ENCODE results near the gene POC5.
"Not testable (repeated sequence)": the region's sequence is repeated elsewhere in the genome, so short reads cannot be mapped to it uniquely, and the experiment has no call there.

The POC5 gene, protein sequence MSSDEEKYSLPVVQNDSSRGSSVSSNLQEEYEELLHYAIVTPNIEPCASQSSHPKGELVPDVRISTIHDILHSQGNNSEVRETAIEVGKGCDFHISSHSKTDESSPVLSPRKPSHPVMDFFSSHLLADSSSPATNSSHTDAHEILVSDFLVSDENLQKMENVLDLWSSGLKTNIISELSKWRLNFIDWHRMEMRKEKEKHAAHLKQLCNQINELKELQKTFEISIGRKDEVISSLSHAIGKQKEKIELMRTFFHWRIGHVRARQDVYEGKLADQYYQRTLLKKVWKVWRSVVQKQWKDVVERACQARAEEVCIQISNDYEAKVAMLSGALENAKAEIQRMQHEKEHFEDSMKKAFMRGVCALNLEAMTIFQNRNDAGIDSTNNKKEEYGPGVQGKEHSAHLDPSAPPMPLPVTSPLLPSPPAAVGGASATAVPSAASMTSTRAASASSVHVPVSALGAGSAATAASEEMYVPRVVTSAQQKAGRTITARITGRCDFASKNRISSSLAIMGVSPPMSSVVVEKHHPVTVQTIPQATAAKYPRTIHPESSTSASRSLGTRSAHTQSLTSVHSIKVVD

DNA sequence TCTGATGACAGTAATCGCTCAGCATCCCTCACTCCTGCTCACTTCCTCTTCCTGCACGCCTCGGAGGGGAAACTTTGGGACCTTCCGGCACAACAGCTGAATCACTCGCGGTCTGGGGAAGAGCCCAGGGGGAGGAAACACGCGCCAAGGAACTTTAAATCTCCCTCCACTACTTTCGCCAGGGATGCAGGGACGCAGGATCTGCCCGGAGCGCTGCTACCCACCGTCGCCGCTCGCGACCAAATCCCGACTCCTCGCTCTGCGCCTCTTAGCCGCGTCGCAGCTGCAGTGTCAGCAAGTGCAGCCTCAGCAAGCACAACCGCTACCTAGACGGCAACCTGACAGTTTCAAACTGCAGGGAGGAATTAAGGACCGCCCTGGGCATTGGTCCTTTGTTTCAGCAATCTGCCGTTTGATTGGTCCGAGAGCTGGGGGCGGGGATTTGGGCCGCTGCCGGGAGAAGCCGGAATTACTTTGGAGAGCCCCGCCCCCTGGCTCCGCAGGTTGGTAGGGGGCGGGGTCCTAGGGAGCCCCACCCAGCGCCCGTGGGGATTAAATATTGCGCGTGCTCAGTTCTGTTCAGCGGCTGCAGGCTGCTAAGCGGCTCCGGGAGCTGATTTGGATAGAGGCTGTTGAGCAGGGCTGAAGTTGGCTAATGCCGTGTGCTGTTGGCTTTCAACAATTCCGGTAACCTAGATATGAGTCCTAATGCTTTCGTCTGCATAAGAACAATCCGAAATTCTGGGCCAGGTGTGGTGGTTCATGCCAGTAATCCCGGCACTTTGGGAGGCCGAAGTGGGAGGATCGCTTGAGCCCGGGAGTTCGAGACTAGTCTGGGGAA is at the start of gene POC5:
TSS of gene POC5 (minus strand) at position 356 of the 841 bp plus-strand sequence. CDS start 4,500 bp downstream, outside the sequence.
- peak; percentile 99 for DNase-seq

DNA sequence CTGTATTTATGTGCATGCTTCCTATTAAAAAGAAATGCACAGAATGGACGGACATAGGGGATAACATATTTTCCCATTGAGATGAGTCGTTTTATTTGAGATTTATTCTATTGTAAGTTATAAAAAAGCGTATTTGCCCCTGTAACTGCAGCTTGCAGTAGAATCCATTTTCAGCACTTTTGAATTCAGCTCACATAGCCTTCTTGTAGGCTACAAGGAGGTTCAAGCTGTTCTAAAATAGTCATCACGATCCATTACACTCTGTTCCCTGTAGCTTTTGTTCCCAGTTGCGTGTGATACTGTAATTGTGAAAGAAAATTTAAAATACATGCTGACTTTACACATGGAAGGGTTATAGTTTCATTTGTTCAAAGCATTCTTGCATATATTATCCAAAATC is 40.9 kb upstream of the POC5 start:
- no peak for DNase-seq

DNA sequence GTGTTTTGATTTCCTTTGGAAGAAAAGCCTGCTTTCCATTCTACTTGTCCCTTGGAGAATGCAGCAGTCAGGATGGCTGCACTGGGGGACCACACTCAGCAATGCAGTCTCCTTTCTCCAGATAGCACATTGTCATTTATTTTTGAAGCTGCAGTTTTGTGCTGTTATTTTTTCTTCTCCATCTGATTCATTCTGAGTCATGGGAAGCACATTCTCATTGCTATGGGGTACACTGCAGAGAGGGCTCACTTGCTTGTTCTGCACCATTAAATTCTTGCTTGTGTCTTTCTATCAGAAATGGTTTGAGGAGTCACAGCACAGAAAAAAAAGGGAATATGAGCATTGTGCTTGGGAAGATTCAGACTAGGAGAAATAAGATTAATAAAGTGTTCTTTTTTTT is 39.7 kb upstream of the POC5 start:
- no peak for DNase-seq

DNA sequence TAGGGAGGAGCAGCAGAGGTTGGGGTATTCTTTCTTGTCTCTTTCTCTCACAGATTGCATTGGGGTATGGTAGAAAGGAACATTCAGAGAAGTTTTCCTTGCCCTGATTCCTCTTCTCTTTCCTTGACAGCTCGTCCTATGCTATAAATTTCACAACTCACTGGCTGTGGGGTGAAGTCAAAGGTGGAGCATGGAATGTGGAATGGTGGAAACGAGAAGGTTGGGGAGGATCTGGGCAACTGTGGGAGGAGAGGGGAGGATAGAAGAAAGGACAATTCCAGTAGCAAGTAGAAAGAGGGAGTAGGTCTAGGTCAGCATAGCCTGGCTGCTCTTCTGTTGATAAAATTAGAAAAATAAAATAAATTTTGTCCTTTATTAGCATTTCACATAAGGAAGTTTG is 39.0 kb upstream of the POC5 start:
- DNase-seq = no peak

DNA sequence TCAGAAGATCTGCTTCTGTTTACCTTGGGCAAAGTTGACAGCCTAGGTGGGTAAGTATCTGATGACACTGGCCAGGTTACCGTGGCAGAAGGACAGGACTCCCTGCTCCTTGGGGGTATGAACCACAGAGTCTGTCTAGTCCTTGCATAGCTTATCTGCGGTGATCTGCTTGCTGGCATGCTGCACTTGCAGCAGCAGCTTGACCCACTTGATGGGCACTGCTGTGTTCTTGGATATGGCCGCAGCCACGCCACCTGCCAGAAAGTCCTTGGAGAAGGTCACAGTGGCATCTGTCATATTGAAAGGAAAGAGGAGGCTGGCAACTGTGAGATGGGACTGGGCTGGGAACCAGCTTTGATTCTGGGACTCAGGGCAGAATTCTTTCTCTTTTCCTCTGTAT is 35.9 kb upstream of the POC5 start:
- DNase-seq = no peak

DNA sequence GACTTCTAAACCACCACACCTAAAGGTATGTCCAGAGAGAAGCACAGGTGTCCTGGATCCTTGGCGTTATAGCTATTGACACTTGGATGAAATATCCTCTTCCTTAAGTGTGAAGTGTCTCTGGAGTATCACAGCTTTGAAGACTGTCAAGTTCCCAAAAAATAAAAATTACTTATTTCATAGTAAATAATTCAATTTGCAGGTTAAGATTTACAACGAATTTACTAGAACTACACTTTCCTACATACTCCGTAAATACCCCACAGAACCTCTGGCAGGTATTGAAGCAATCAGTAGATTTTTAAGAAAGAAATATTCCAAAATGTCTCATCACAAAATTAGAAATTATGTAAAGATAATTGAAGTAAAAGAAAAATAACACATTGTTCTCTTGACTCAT is 27.1 kb upstream of the POC5 start:
- DNase-seq = no peak

DNA sequence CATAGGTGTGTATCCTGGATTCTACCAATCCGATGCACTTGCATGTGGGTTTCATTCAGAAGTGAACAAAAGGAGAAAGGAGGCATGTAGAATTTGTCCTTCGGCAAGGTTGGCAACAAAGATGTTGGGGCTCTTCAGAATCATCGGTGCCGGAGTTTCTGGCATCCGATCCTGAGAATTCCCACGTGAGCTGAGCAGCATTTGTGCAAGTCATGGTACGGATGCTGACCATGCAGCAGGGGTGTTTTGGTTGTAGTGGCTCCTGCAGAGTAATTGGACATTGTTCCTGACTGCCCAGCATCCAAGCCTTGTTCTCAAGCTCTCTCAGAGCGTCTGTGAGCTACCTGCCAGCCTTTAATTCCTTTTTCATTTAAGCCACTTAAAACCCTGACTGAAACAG is 19.0 kb upstream of the POC5 start:
- DNase-seq = no peak

DNA sequence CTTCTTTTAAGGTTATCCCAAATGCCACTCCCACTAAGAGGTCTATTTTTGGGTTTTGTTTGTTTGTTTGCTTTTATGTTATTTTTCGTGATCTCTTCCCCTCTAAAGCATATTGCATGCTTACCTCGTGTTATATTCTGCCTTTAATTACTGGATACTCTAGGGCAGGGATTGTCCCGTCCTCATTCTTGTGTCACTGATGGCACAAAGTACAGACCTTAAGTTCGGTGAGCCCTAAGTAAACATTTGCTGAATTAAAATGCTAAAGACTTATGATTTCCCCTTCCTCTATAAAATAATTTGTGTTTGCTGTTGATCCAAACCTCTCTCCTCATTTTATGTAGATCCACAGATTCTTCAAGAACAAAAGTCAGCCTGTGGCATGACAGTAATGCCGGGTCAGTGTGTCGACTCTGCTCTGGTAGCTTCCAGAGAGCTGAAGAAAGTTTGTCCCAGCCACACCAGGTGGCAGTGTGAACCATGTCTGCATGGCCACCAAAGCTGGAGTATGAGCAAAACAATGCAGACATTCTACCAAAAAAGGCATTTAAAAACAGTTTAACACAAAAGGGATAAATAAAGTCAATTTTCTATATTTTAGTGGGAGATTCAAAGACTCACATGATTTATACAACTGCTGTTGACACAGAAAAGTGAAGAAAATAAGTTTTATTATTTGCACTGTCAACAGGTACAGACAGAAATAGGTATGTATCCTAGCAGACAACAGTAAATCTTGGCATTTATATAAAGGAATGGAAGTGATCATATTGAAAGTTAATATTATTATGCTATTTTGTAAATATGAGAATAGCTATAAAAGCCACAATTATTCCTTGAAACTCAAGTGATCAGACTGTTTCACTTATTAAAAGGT is 17.9 kb upstream of the POC5 start:
- DNase-seq = peak; percentile 26

DNA sequence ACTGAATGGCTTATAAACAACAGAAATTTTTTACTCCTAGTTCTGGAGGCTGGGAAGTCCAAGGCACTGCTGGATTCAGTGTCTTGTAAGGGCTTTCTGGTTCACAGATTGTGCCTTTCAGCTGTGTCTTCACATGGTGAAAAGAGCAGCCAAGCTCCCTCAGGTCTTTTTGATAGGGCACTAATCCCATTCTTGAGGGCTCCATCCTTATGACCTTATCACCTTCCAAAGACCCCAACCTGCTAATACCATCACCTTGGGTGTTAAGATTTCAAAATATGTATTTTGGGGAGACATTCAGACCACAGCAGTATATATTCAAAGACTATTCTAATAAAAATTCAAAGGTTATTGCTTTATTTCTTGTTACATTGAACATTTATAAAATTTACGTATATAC is 16.5 kb upstream of the POC5 start:
- no peak for DNase-seq

DNA sequence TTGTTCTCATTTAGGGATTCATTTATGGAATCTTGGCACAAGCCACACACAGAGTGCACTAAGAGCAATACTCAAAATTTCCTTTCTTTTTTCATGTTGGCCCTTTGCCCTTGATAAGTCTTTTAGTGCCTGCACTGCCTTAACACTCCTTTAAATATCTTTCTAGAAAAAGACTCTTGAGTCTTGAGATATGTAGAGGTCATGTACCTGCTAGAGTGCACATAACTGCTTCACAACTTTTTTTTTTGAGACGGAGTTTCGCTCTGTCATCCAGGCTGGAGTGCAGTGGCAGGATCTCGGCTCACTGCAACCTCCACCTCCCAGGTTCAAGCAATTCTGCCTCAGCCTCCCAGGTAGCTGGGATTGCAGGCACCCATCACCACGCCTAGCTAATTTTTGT is 14.3 kb upstream of the POC5 start:
- not testable (repeated sequence) for DNase-seq

DNA sequence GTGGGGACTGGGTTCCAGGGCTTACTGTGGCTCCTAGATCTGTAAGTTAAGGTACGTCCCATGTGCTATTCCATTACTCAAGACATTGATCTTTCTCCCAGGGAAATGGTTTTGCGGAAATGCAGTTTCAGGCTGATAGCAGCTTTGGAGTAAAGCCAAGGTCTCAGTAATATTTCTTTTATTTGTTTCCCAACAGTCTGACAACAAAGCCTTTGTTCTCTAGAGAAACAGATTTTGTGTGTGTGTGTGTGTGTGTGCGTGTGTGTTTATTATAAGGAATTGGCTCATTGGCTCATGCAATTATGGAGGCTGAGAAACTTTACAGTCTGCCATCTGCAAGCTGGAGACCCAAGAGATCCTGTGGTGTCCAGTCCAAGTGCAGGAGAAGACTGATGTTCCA is 12.1 kb upstream of the POC5 start:
- no peak for DNase-seq

DNA sequence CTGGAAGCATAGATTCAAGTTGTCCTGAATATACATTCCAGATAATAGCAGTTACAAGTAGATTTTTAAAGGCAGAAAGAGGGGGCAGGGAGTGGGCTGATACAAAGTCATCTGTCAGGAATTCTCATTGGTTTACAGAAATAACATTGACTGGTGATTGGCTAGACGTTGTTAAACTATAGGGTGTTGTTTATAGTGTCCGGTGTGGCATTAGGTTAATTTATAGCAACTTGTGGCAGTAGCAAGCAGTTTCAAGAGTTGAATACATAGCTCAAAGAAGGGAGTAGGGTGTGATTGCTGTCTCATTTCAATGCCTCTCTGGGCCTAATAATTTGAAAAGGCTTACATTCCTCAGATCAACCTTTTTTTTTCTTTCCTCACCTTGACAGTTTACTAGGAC is 10.7 kb upstream of the POC5 start:
- no peak for DNase-seq

DNA sequence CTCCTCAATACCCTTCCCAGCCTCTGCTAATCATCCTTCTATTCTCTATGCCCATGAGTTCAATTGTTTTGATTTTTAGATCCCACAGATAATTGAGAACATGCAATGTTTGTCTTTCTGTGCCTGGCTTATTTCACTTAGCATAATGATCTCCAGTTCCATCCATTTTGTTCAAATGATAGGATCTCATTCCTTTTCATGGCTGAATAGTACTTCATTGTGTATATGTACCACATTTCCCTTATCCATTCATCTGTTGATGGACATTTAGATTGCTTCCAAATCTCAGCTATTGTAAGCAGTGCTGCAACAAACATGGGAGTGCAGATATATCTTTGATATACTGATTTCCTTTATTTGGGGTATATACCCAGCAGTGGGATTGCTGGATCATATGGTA is 9.0 kb upstream of the POC5 start:
- DNase-seq = not testable (repeated sequence)

DNA sequence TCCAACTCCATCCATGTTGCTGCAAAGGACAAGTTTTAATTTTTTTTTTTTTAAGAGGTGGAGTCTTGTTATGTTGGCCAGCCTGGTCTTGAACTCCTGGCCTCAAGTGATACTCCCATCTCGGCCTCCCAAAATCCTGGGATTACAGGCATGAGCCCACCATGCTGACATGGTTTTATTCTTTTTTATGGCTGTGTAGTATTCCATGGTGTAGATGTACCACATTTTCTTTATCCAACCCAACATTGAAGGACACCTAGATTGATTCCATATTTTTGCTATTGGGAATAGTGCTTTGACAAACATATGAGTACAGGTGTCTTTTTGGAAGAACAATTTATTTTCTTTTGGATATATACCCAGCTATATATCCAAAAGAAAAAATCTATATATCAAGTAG is 6.1 kb upstream of the POC5 start:
- no peak for DNase-seq

DNA sequence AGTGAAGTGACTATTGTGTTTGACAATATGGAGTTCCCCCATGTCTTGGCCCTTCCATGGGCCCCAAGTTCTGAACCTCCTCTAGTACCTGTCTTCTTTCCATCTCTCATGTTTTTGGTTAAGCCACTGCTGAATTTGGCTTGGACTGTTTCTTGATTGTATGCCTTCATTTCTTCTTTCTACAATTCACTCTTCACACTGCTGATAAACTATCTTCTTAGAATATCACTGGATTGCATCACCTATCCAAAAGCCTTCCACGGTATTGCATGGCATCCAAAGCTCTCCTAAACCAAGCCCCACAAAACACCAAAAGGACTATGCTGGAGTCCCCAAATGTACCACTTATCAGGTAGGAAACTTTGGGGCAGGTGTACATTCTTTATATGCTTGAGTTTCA is 4.3 kb upstream of the POC5 start:
- no peak for DNase-seq

DNA sequence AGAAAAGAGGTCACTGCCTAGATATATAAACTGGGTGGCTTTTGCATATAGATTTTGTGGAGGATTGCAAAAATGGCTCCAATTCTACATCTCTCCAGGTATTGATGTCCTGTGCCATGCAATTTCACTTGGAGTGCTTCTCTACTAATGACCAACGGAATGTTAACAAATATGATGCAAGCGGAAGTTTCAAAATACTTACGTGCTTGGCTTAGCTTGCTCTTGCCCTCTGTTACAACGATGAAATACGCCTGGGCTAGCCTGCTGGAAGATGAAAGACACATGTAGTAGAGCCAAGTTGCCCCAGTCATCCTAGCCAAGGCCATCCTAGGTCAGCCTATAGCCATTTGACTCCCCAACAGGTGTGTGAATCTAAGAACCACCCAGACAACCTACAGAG is 3.6 kb upstream of the POC5 start:
- no peak for DNase-seq

DNA sequence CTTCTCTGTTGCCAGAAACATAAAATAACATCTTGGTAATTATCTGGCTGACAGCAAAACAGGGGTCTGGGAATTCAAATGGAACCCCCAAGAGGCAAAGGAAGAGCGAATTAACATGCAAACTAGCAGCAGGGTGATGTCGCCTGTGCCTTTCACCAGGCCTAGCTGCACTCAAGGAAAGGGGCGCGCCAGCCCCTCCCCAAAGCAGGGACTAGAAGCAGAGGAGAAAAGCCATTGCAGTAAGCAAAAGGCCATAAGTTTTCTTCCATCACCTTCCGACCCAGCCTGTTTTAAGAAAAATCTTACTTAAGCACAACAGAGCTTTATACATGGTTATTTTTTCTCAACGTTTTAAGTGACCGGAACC is 539 bp downstream of the POC5 start:
- no peak for DNase-seq

DNA sequence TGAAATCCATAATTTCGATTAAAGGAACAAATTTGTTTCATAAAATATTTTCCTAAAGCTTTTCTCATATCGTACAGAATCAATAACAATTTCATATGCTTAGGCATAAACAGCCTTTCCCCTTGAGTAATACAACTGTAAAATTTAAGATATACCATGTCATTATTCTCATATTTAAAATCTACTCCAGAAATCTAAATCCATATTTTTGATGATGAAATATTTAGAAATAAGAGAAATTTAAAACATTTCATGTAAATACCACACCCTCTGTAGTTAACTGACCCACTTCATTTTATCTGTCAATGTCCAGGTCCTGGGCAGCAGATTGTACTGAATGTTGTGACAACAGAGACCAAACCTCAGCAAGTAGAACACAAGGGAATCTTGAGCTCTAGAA is 5.1 kb downstream of the POC5 start:
- no peak for DNase-seq

DNA sequence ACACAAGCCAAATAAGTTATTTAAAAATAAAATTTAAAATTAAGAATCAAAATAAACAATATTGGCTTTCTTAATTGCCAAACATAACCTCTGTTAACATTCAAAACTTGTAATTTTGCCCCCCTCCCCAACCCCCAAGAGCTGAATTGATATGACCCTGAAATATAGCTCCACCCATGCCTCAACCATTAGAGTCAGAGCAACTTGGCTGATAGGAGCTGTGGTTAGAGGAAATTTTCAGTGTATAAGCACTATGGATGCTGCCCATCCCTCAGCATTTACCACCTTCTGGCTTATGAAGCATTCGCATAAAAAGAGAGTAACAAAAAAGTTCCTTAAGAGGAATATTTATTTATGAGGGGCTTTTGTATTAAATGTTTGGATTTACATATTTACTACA is 6.1 kb downstream of the POC5 start:
- DNase-seq = no peak

DNA sequence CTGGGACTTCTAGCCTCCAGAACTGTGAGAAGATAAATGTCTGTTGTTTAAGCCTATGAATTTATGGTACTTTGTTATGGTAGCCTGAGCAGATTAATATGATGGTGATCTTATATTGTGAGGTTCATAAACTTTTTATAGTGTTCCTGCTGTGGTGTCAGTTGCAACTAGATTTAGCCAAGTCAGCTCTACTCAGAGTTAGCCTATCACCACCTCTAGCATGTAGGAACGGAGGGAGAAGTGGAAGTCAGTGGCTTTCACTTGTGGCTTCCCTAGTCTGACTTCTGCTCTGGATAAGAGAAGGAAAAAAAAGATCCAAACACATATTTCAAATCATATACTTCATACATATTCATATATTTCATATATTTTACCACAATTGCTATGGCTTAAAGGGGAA is 6.6 kb downstream of the POC5 start:
- no peak for DNase-seq

DNA sequence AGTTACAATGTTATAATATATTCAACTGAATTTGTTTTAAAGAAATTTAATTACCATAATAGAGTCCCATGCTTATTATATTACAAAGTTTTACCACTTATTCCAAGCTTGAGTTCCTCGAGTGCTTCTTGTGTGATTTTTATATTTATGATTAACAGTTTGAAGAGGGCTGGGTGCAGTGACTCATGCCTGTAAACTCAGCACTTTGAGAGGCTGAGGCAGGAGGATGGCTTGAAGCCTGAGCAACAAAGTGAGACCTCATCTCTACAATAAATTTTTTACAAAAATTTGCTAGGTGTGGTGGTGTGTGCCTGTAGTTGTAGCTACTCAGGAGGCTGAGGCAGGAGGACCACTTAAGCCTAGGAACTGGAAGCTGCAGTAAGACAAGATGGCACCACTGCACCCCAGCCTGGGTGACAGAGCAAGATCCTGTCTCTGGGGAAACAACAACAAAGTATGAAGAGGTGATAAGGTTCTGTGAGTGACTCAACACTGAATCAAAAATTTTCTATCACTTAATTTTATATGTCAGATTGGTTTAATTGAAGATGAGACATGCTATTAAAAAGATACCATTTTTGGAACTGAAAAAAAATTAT is 9.2 kb downstream of the POC5 start:
- DNase-seq = no peak

DNA sequence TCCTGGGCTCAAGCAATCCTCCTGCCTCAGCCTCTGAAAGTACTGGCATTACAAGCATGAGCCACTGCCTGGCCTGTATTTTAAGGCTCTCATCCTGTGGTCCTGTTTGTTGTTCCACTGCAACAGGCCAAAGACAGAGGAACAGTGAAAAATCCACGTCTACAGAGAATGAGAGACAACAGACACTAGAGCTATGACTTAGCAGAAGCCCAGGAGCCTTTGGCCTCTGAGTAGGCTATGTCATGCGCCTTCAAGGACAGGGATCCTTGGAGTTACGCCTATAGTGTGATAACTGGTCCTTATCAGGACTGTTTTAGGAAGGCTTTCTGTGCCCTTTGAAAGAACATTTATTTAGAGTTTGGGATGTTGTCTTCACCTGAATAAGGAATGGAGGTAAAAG is 10.5 kb downstream of the POC5 start:
- DNase-seq = no peak

DNA sequence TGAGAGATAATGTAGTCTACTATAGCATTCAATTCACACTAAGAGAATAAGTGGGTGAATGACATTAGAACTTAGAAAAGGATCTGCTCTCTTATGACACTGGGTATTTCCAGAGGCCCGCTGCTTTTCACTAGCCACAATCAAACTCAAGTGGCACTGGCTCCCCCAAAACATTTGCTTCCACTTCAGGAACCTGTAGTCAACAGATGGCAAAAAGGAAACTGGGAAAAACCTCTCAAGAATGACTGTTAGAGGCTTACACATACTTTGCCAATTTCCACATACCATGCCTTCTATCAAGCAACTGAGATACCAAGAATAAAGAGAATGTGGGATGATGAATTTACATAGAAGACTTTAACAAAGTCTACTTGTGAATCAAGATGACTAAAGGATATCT is 11.2 kb downstream of the POC5 start:
- DNase-seq = no peak

All from CD4-positive, alpha-beta T cell treated with Interleukin-17A for 1 hour (primary cell).